Stimulated activated CD8-positive, alpha-beta memory T cell treated with anti-CD3 and anti-CD28 coated beads, Interleukin-15, amount 100 ng/mL, for 1 hour (primary cell): Measurements from ENCODE around the gene CYYR1.

Experiments used
- DNase-seq: peaks from one replicate; pipeline ENCODE4 v3.0.0-alpha.2; 2020; ENCODE audit warnings: low read depth

Gene CYYR1

DNA sequence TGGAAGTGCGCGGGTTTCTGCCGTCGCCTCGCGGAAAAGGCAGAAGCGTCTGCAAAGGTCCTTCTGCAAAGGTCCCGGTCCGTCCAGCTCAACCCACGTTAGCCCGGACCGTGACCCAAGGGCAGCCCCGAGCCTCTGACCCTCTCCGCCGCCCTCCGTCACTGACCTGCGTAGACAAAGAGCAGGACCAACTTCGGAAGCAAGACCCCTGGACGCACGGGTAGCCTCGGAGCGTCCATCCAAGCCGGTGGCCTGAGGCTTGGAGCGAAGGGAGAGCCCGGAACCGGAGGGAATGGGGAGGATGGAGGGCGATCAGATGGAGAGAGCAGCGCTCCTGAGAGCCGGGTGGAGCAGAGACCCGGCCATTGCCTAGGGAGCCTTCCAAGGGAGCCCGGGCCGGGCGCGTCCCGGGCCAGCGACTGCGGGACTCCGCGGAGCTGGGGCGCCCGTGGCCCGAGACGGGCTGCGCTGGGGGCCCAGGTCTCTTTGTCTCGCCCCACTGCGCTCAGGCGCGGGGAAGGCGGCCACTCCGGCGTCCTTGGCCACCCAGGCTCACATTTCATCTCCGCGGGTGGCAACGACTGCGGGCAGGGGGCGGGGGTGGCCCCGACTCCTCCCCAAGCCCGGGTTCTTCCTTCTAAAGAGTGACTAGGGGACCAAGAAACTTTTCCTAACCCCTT lies at the start of gene CYYR1:
TSS of gene CYYR1 (minus strand) at position 585 of the 680 bp plus-strand sequence. CDS start at position 239, 346 bp downstream.
- no peak for DNase-seq

GRCh38 chr21:26617176-26617575 lies 44.1 kb upstream of the CYYR1 start:
- no peak for DNase-seq

- no peak for DNase-seq
Measured at GRCh38 chr21:26614251-26614650, 41.2 kb upstream of the CYYR1 start.

- no peak for DNase-seq
Measured at GRCh38 chr21:26599261-26599660, 26.2 kb upstream of the CYYR1 start.

- DNase-seq = no peak
Measured at GRCh38 chr21:26597981-26598380, 24.9 kb upstream of the CYYR1 start.

DNA sequence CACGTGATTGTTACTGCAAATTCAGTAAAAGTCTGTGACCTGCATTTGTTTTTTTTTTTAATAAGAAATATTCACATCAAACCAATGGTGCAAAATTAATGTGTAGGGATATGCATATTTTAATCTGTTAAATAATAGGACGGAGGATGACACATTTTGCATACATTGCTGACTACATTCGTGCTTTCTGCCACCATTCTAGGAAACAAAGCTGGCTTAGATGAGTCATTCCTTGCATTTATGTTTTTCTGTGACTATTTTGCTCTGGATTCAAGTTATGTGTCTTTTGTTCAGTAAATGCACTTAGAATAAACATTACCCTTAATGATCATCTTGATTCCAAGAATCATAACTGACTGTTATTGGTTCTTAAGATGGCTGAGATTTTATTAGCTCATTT lies 23.9 kb upstream of the CYYR1 start:
- DNase-seq = no peak

- no peak for DNase-seq
Measured at GRCh38 chr21:26595971-26596370, 22.9 kb upstream of the CYYR1 start.

GRCh38 chr21:26593800-26594199 lies 20.7 kb upstream of the CYYR1 start:
- no peak for DNase-seq

DNA sequence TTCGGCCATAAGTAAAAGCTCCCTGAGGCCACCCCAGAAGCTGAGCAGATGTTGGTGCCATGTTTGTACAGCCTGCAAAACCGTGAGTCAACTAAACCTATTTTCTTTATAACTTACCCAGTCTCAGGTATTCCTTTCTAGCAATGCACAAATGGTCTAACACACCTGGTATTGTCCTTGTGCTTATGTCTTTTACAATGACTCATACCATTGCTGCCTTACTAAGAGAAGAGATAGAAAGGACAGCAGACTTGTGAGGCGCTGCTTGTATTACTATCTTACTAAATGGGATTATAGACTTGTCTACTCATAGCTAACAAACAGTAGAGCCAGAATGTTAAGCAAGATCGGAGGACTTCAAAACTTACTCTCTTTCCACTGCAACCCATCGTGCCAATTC lies 18.5 kb upstream of the CYYR1 start:
- DNase-seq = no peak

DNA sequence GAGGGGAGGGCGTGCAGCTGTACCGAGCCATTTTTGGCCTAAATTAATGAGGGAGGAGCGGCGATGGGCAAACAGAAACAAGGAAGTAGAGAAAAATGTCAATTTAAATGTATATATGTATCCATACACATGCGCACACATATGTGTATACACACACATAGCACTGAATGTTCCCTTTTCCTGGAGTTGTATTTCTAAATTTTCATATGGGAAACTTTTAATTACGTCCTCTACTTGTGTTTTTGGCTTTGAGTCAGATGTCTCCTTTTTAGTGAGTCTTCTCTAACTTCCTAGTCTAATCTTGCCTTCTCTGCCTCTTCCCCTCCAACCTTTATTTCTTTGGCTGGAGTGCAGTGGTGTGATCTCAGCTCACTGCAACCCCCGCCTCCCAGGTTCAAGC lies 15.4 kb upstream of the CYYR1 start:
- DNase-seq = no peak

- DNase-seq = no peak
Measured at GRCh38 chr21:26587736-26588201, 14.7 kb upstream of the CYYR1 start.

GRCh38 chr21:26583769-26584168 lies 10.7 kb upstream of the CYYR1 start:
- DNase-seq = no peak

- no peak for DNase-seq
Measured at GRCh38 chr21:26581818-26582217, 8.7 kb upstream of the CYYR1 start.

- DNase-seq = no peak
Measured at GRCh38 chr21:26572076-26572701, 897 bp downstream of the CYYR1 start.

DNA sequence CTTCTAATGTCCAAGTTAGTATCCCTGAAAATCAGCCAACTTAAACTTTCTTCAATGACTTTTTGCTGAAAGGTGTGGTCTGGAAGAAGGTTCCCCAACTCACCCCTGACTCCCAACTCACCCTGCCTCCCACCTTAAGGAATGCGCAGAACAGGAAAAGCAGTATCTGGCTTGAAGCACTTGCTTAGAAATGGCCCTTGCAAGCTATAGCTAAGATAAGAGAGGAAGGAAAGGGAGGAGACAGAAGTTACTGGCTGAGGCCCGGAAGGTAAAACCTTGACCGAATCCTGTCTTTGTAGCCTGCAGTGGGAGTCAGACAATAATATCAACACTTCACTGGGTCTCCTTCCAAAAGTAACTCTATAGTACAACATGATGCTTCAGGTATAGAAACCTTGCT lies 2.9 kb downstream of the CYYR1 start:
- DNase-seq = no peak

DNA sequence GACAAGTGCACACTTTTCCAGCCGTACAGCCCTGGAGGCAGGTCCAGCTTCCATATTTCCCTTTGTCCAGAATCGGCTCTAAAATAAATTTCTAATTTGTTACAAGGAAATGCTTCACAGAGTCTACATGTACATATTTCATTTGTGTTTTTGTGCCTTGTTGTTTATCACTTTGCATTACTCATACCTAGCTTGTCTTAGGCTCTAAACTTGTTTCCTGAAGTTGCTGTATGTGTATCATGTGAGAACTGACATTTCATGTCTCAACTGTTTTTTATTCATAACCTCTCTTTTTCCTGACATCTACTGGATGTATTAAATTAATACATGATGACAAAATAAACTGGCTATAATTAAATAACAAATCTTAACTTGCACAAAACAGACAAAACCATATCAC lies 7.5 kb downstream of the CYYR1 start:
- no peak for DNase-seq

DNA sequence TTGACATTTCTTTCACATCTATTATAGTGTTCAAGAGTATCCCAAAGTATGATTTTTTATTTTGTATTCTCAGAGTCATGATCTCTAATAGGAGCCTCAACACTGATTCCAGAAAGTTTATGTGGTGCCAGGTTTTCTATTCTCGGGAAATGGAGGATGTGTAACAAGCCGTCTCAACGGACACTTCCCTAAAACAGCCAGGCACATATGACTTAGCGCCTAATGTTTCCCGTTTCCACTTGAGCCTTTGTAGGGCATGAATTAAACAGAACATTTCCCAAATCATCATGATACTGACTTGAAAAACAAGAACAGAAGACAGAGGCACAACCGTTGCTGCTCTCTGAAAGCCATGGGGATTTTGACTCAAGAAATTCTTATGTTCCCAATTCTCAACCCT lies 8.0 kb downstream of the CYYR1 start:
- no peak for DNase-seq

DNA sequence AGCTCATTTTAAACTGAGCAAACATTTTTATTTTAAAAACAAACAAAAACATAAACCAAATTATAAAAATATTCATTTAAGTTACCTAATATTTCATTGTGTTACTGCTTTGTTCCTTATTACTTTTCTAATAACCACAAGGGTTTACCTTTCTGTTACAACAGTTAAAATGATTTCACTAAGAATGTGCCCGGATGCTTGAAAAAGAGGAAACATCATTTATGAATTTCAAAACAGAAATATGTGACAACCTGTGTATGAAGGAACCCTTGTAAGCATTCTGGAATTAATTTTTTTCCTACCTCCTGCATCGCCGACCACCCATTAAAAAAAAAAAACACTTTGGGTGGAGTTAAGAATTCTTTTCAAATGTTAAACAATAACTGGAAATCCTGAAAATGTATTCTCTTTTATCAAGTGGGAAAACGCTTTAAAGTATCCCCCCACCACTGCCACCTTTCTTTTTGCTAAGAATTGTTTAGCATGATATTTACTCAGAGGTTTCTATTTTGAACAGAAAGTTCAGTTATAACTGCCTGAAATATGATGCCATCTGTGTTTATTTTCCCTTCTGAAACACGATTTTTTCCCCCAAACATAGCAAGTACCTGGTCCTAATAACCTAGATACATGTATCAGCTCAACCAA lies 9.1 kb downstream of the CYYR1 start:
- DNase-seq = no peak

DNA sequence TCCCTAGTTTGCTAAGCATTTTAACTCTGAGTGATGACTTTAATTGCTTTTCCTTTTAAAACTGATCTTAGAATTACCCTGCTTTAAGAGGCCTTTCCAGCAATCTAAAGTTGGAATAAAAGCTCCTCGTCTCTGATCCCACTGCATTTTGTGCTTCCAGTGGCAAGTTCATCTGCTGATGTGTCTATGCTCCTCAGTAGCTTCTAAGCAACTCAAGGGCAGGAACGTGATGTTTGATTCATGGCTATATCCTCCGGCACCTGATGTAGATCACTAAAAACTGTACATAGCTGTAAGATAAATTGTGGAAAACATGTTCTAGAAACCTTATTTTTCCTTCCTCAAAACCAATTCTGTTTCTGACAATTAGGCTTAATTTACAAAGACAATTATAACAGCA lies 12.5 kb downstream of the CYYR1 start:
- DNase-seq = no peak

DNA sequence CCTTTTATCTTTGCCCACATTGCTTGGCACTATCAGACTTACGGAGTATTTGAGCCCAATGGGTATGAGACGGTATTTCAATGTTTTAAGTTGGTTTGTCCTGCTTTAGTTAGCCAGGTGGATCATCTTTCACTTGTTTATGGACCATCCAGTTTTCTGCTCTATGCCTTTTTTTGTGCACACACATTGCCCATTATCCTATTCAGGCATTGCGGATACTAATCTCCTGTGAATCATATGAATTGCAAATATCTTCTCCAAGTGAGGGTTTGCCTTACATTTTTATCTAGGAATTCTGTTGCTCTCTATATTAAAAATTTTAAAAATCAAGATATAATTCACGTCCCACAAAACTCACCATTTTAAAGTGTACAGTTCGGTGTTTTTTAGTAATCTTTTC lies 14.0 kb downstream of the CYYR1 start:
- no peak for DNase-seq

DNA sequence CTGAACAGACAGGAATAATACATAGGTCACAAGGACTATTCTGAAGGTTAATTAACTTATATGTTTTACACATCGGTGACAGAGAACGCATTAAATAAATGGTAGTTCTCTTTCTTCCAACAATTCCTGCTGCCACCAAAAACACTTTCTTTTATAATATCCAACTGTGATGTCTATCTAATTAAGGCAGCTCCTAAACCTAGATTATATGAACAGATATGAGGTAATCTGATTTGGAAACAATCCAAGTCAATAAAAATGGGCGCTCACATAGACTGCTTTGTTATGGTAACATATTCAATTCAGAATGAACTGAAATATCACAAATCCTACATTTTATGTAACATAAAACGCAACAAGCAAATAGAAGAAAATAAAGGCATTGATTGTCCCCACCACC lies 16.0 kb downstream of the CYYR1 start:
- DNase-seq = no peak

DNA sequence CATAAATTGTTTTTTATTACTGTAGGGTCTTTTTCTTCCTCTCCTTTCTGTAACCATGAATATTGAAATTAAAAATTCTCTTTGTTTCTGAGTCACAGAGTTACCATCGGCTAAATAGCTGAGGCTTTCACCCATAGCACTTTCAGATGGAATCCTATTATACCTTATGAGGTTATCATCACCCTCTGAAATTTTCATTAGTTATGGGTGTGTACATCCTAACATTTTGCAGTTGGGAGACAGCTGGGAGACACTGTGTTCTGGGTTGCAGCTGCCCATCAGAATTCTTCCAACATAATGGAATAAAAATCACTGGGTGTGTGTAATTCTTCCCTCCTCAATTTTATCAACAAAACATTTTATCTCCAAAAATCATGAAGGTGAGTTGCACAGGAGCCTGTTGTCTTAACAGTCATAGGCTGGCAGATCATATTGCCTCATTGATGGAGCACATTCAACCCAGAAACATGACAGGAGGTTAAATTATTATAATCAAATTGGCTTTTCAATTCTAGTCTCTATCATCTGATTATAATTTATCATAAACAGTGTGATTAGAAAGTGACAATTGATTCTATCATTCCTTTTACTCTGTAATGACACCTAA lies 17.4 kb downstream of the CYYR1 start:
- no peak for DNase-seq

DNA sequence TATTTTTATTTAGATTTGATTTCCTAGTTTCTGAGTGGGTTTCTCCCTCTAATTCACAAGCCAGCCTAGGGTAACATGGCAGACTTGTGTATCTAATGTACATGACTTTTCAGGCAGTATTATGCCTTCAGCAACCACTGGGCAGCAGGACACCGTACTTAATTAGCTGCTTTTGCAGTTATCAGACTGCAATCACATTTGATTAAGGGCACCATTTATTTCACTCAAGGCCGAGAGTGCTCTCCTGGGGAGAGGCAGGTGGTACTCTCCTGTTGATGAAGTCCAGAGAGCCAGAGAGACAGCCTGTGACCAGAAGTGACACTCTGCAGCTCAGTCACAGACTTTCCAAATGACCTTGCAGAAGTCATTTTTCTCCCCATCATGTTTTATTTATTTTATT lies 18.7 kb downstream of the CYYR1 start:
- DNase-seq = no peak
